Nephron progenitor cell (in vitro differentiated cells): Measurements from ENCODE around the gene TRPC3.
"Not testable (repeated sequence)": the region's sequence is repeated elsewhere in the genome, so short reads cannot be mapped to it uniquely, and the experiment has no call there.

Experiments
- DNase-seq: peaks from one replicate; pipeline ENCODE4 v3.0.0; 2021
- H3K27ac Mint-ChIP-seq: 2 replicates; pipeline ENCODE4 v1.8.0; 2021; ENCODE audit warnings: mild to moderate bottlenecking, moderate library complexity, mixed read lengths
- H3K27me3 Mint-ChIP-seq: 2 replicates; pipeline ENCODE4 v1.8.0; 2021; ENCODE audit warnings: mild to moderate bottlenecking, low read depth, mixed read lengths; ENCODE audit not compliant: poor library complexity
- H3K36me3 Mint-ChIP-seq: 2 replicates; pipeline ENCODE4 v1.8.0; 2021; ENCODE audit warnings: low read depth, mixed read lengths
- H3K4me1 Mint-ChIP-seq: 2 replicates; pipeline ENCODE4 v1.8.0; 2021; ENCODE audit warnings: mixed read lengths
- H3K4me3 Mint-ChIP-seq: 2 replicates; pipeline ENCODE4 v1.8.0; 2021; ENCODE audit warnings: mild to moderate bottlenecking, moderate library complexity, mixed read lengths
- H3K9me3 Mint-ChIP-seq: 2 replicates; pipeline ENCODE4 v1.8.0; 2021; ENCODE audit warnings: mild to moderate bottlenecking, moderate library complexity, mixed read lengths
- TF ChIP-seq, protein P1 (sequence below): fragments of 200-600 bp; sonication (generic); IDR thresholded peaks from 2 replicates; pipeline ENCODE4 v1.5.0; 2021; ENCODE audit warnings: antibody characterized with exemption

TRPC3 gene

GRCh38 chr4:121930304-121930703, 21.6 kb downstream of the TRPC3 start:
- H3K4me3 Mint-ChIP-seq: no peak overlapping the region
- TF ChIP-seq, protein P1, sequence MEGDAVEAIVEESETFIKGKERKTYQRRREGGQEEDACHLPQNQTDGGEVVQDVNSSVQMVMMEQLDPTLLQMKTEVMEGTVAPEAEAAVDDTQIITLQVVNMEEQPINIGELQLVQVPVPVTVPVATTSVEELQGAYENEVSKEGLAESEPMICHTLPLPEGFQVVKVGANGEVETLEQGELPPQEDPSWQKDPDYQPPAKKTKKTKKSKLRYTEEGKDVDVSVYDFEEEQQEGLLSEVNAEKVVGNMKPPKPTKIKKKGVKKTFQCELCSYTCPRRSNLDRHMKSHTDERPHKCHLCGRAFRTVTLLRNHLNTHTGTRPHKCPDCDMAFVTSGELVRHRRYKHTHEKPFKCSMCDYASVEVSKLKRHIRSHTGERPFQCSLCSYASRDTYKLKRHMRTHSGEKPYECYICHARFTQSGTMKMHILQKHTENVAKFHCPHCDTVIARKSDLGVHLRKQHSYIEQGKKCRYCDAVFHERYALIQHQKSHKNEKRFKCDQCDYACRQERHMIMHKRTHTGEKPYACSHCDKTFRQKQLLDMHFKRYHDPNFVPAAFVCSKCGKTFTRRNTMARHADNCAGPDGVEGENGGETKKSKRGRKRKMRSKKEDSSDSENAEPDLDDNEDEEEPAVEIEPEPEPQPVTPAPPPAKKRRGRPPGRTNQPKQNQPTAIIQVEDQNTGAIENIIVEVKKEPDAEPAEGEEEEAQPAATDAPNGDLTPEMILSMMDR: no peak
- no peak overlapping the region for H3K27ac Mint-ChIP-seq
- H3K9me3 Mint-ChIP-seq: no peaks in the 10 kb centered on the region
- no peak for DNase-seq
- H3K4me1 Mint-ChIP-seq: peaks cover 6% of the 10 kb centered on the region
- H3K36me3 Mint-ChIP-seq: peaks cover 10% of the 10 kb centered on the region
- peaks cover 3% of the 10 kb centered on the region for H3K27me3 Mint-ChIP-seq

GRCh38 chr4:121927948-121928347, 23.9 kb downstream of the TRPC3 start:
- no peak overlapping the region for H3K4me3 Mint-ChIP-seq
- peaks cover 10% of the 10 kb centered on the region for H3K36me3 Mint-ChIP-seq
- TF ChIP-seq, protein P1: no peak
- no peak overlapping the region for H3K27ac Mint-ChIP-seq
- H3K27me3 Mint-ChIP-seq: peaks cover 1% of the 10 kb centered on the region
- peaks cover 6% of the 10 kb centered on the region for H3K4me1 Mint-ChIP-seq
- DNase-seq: no peak
- H3K9me3 Mint-ChIP-seq: no peaks in the 10 kb centered on the region

DNA sequence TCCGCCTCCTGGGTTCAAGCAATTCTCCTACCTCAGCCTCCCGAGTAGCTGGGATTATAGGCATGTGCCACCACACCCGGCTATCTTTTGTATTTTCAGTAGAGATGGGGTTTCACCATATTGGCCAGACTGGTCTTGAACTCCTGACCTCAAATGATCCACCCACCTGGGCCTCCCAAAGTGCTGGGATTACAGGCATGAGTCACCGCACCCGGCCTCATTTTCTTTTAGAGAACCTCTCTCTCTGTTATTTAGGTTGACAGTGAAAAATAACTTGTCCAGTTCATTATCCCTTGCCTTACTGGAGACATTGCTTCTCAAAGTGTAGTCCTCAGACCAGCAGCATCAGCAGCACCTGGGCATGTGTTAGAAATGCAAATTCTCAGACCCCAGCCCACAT, 25.4 kb downstream of the TRPC3 start:
- H3K9me3 Mint-ChIP-seq, H3K4me1 Mint-ChIP-seq, H3K27ac Mint-ChIP-seq, DNase-seq, H3K36me3 Mint-ChIP-seq, H3K4me3 Mint-ChIP-seq, H3K27me3 Mint-ChIP-seq: not testable (repeated sequence)

DNA sequence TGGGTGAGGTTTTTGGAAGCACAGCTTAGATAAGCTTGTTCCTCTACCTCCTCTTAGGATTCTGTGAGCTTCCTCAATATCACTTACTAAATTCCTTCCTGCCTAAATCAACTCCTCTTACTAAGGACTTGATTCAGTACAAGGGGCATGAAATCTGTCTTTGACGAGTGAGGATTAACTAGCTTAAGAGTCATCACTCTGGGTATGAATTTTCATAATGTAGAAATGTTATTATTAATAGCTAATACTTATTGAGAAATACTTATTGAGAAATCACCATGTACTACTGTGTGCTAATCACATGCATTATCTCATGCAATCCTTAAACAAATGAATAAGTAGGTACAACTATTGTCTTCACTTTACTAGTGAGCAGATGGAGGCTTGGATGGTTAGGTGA, 28.6 kb downstream of the TRPC3 start:
- Mint-ChIP-seq H3K9me3 (no peaks in the 10 kb centered on the region), H3K36me3 (peaks cover 9% of the 10 kb centered on the region)

GRCh38 chr4:121913667-121914066, 38.2 kb downstream of the TRPC3 start:
- no peaks in the 10 kb centered on the region for H3K9me3 Mint-ChIP-seq
- H3K4me3 Mint-ChIP-seq: no peak overlapping the region
- H3K27me3 Mint-ChIP-seq: no peaks in the 10 kb centered on the region
- peaks cover 5% of the 10 kb centered on the region for H3K4me1 Mint-ChIP-seq
- DNase-seq: no peak
- H3K27ac Mint-ChIP-seq: no peak overlapping the region
- TF ChIP-seq, protein P1: no peak
- no peaks in the 10 kb centered on the region for H3K36me3 Mint-ChIP-seq

More for the DNA sequence above, 28.6 kb downstream of the TRPC3 start:
- Mint-ChIP-seq H3K27ac (no peak overlapping the region), H3K4me3 (no peak overlapping the region), H3K4me1 (no peaks in the 10 kb centered on the region), H3K27me3 (peaks cover 4% of the 10 kb centered on the region)
- TF ChIP-seq, protein P1: no peak
- DNase-seq: no peak

- Mint-ChIP-seq H3K36me3 (no peaks in the 10 kb centered on the region), H3K4me1 (no peaks in the 10 kb centered on the region), H3K4me3 (no peak overlapping the region), H3K9me3 (no peaks in the 10 kb centered on the region), H3K27me3 (no peaks in the 10 kb centered on the region), H3K27ac (no peak overlapping the region)
- TF ChIP-seq, protein P1: no peak
- DNase-seq: no peak
Observed at GRCh38 chr4:121908346-121908745, 43.5 kb downstream of the TRPC3 start.
